Measurements from ENCODE around the gene STK39.

DNA sequence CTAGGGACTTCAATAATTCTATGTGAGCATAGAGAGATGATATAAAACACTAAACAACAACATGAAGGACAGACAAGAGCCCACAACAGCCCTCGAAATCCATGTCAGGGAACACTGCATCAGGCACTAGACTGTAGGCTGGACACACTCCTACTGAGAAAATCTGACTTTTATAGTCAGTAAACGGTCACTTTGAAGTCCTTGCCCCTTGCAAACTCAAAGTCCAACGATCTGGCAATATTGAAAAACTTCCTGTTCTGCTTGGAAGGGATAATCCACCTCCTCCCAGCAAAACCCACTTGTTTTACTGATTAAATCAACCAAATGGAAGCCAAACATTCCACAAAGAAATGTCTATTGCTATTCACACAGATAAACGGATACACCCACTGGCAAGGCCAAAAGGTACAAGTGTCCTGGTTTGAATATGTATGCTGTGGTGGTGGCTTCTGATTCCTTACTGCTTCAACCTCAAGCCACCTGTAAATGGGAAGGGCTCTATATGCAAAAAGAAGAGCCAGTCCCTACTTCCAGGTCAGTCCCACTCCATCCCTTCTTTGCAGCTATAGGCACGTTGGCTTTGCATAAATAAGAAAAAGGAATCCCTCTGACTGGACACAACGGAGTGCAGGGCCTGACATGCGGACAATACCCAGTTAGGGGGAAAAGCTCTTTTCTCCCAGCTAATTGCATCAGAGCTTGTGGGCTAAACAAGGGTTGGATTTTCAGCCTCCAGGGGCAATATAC lies 56.6 kb downstream of the STK39 start:
- TF ChIP-seq EZH2 (IDR thresholded peaks at IDR 0.05; ENCODE audit: insufficient read depth, poor library complexity, severe bottlenecking): no peak
- TF ChIP-seq EZH2phosphoT487 (IDR thresholded peaks at IDR 0.05; ENCODE audit: insufficient read depth, low read depth): no peak

Measured in GM23248 (cell line).